Measurements from ENCODE around the gene ZP1. TPM values are rescaled to one million over a fixed set of nuclear protein-coding genes. Genes with fewer than 3 reads are reported as not detected.
A peak's percentile ranks its signal among the peaks of the same experiment; 100 is the strongest.

Gene ZP1
- total and polyA plus RNA-seq, 2 of the 13 experiments (the other 11 are each of a cell fraction or from before 2014, with no cell fraction given), result 0.16 TPM; not detected in 1

- peak; percentile 43; the same call in 1 of the 2 replicates for TF ChIP-seq FOSL2 (CRISPR knock-in tag; IDR thresholded peaks at IDR 0.05)
- no peak for TF ChIP-seq MATR3 (CRISPR knock-in tag; IDR thresholded peaks at IDR 0.05)
- TF ChIP-seq STAT5B (CRISPR knock-in tag; IDR thresholded peaks at IDR 0.05), result no peak
- TF ChIP-seq TOPORS (CRISPR knock-in tag; IDR thresholded peaks at IDR 0.05), result no peak
- no peak overlapping the region for H3K27ac ChIP-seq (ENCODE audit: extremely low read length, insufficient read depth, low read length)
- 48% methylated on average over 5 of the region's 5 CpGs for WGBS (ENCODE audit: low lambda C conversion rate)
- no peaks in the 10 kb centered on the region for H3K9me3 ChIP-seq (ENCODE audit: low read length)
- peaks cover 67% of the 10 kb centered on the region for H3K4me1 ChIP-seq (ENCODE audit: insufficient read depth, low read length)
- H3K4me2 ChIP-seq (ENCODE audit: low read depth, low read length), result no peak overlapping the region
- ATAC-seq (no peak), DNase-seq (ENCODE audit: low spot score) (no peak), FAIRE-seq (no peak)
- H3K36me3 ChIP-seq (replicated peaks in 1 of 2; ENCODE audit: control insufficient read depth in 1 of 2, insufficient read depth in 2 of 2, low read length in 2 of 2), result no peaks in the 10 kb centered on the region
- POLR2A ChIA-PET, result no interaction called here
- intact Hi-C loops (cut with micrococcal nuclease; ENCODE audit: unreplicated experiment) (no loop called here), in situ Hi-C loops (cut with HindIII; ENCODE audit: extremely low pct_ligation_motif_present, low pct_unique_long_range_greater_than_20kb) (no loop called here)
- CTCF ChIA-PET (ENCODE audit: low intra/inter-chr PET ratio, low total read pairs), result no interaction called here
- H3K9ac ChIP-seq (ENCODE audit: insufficient read depth, low read depth, low read length), result no peak overlapping the region
- no peaks in the 10 kb centered on the region for H4K20me1 ChIP-seq (ENCODE audit: insufficient read depth, low read length)
- no peaks in the 10 kb centered on the region for H3K79me2 ChIP-seq (ENCODE audit: insufficient read depth, low read length)
- H3K27me3 ChIP-seq (ENCODE audit: control insufficient read depth in 1 of 2, insufficient read depth in 2 of 2, low read length in 2 of 2), result no peaks in the 10 kb centered on the region
- H3K4me3 ChIP-seq (replicated peaks in 1 of 3; ENCODE audit: insufficient read depth in 1 of 3, low read depth in 2 of 3, low read length in 3 of 3), result no peak overlapping the region
- H2AFZ ChIP-seq (ENCODE audit: low read length), result no peak overlapping the region
- no TSS peak for BruUV-seq (replicated peaks)
These were observed 9.7 kb upstream of the ZP1 start for GRCh38 chr11:60857378-60858232.

DNA sequence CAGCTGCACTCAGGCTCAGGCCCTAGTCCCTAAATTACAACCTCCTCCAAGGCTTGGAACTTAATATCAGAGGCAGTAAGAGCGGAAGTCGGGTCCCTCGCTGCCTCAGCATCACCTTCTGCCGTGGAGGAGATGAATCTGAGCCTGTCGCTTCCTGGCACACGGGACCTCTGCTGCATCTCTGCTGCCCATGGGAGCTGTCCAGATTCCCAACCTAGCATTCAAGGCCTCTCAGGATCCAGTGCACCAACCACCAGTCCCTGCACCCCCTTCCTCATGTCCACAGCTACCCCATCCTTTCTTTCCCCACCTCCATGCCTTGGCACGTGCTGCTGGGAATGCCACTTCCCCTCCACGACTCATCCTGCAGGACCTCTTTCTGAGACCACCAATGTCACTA is 9.1 kb upstream of the ZP1 start:
- H3K27ac ChIP-seq (ENCODE audit: extremely low read length, insufficient read depth, low read length), result no peak overlapping the region
- H3K4me2 ChIP-seq (ENCODE audit: low read depth, low read length), result no peak overlapping the region
- no peaks in the 10 kb centered on the region for H3K9me3 ChIP-seq (ENCODE audit: low read length)
- no peak overlapping the region for H3K4me3 ChIP-seq (replicated peaks in 1 of 3; ENCODE audit: insufficient read depth in 1 of 3, low read depth in 2 of 3, low read length in 3 of 3)
- H3K36me3 ChIP-seq (replicated peaks in 1 of 2; ENCODE audit: control insufficient read depth in 1 of 2, insufficient read depth in 2 of 2, low read length in 2 of 2), result no peaks in the 10 kb centered on the region
- H4K20me1 ChIP-seq (ENCODE audit: insufficient read depth, low read length), result no peaks in the 10 kb centered on the region
- intact Hi-C loops (cut with micrococcal nuclease; ENCODE audit: unreplicated experiment) (no loop called here), in situ Hi-C loops (cut with HindIII; ENCODE audit: extremely low pct_ligation_motif_present, low pct_unique_long_range_greater_than_20kb) (no loop called here)
- ATAC-seq (no peak), FAIRE-seq (no peak), DNase-seq (ENCODE audit: low spot score) (no peak)
- no peak overlapping the region for H3K9ac ChIP-seq (ENCODE audit: insufficient read depth, low read depth, low read length)
- no peak for TF ChIP-seq BRD4 (CRISPR knock-in tag; IDR thresholded peaks at IDR 0.05)
- no peak for TF ChIP-seq ZNF850 (CRISPR knock-in tag; conservative IDR thresholded peaks at IDR 0.05)
- no peak for TF ChIP-seq ZBTB2 (CRISPR knock-in tag; IDR thresholded peaks at IDR 0.05; ENCODE audit: low read depth)
- TF ChIP-seq ZNF160 (CRISPR knock-in tag; IDR thresholded peaks at IDR 0.05), result no peak
- H2AFZ ChIP-seq (ENCODE audit: low read length), result no peak overlapping the region
- H3K27me3 ChIP-seq (ENCODE audit: control insufficient read depth in 1 of 2, insufficient read depth in 2 of 2, low read length in 2 of 2), result no peaks in the 10 kb centered on the region
- POLR2A ChIA-PET, result no interaction called here
- BruUV-seq (replicated peaks), result no TSS peak
- no peaks in the 10 kb centered on the region for H3K79me2 ChIP-seq (ENCODE audit: insufficient read depth, low read length)
- CTCF ChIA-PET (ENCODE audit: low intra/inter-chr PET ratio, low total read pairs), result no interaction called here
- H3K4me1 ChIP-seq (ENCODE audit: insufficient read depth, low read length), result peaks cover 67% of the 10 kb centered on the region
- 24% methylated on average over 2 of the region's 8 CpGs for WGBS (ENCODE audit: low lambda C conversion rate)
